Subcutaneous abdominal adipose tissue (tissue), 5 donors: ENCODE data around the gene PRKCI.
"Not testable (repeated sequence)": the region's sequence is repeated elsewhere in the genome, so short reads cannot be mapped to it uniquely, and the experiment has no call there.

Source experiments
- H3K27ac ChIP-seq: one replicate; pipeline ENCODE4 v1.7.0; 2013; ENCODE audit warnings: low read depth, mild to moderate bottlenecking, inconsistent platforms, low read length, moderate library complexity
- H3K27me3 ChIP-seq, 5 donors: one replicate each; pipeline ENCODE4 v1.7.0; 2013; ENCODE audit warnings: low read length in 5 of 5, inconsistent platforms in 1 of 5; ENCODE audit not compliant: control insufficient read depth in 5 of 5, insufficient read depth in 4 of 5
- H3K36me3 ChIP-seq, 5 donors: one replicate each; pipeline ENCODE4 v1.7.0; 2013; ENCODE audit warnings: low read length in 5 of 5; ENCODE audit not compliant: control insufficient read depth in 5 of 5, insufficient read depth in 5 of 5
- H3K4me1 ChIP-seq, 5 donors: one replicate each; pipeline ENCODE4 v1.7.0; 2013; ENCODE audit warnings: low read length in 5 of 5, mild to moderate bottlenecking in 3 of 5, moderate library complexity in 1 of 5; ENCODE audit not compliant: control insufficient read depth in 5 of 5, insufficient read depth in 5 of 5
- H3K4me3 ChIP-seq, 5 donors: one replicate each; pipeline ENCODE4 v1.7.0; 2013; ENCODE audit warnings: low read length in 5 of 5, low read depth in 1 of 5
- H3K9ac ChIP-seq, 5 donors: one replicate each; pipeline ENCODE4 v1.7.0; 2013; ENCODE audit warnings: low read length in 5 of 5, mild to moderate bottlenecking in 4 of 5, moderate library complexity in 3 of 5
- H3K9me3 ChIP-seq, 5 donors: one replicate each; pipeline ENCODE4 v1.7.0; 2013; ENCODE audit warnings: low read length in 5 of 5; ENCODE audit not compliant: control insufficient read depth in 5 of 5
- donor health status: healthy.
- donor health status: healthy.
- donor health status: healthy.
- donor health status: healthy.
- donor health status: healthy.

Gene PRKCI

DNA sequence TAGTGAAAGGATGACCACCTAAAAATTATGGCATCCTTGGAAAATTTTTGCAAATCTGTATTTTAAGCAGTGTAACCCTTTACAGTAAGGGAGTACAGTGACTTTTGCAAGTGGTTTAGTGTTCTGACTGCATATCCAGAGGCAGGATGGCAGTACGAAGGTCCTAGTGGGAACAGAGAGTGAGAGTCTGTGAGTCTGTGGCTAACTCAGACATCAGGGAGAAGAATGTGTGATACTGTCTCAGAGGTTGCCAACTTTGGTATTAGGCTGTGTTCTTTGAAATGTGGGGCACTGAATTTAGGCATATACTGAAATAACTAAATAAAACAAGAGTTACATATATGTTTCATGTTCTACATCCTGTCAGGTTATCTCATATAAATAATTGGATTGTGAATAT lies 25.7 kb downstream of the PRKCI start:
- H3K9ac ChIP-seq: no peak overlapping the region
- H3K4me3 ChIP-seq: no peak overlapping the region
- H3K27ac ChIP-seq: no peak overlapping the region
- no peaks in the 10 kb centered on the region for H3K9me3 ChIP-seq
- no peaks in the 10 kb centered on the region for H3K27me3 ChIP-seq
- H3K36me3 ChIP-seq: peaks cover 2 to 7% (median 4%) of the 10 kb centered on the region in 5 donors
- H3K4me1 ChIP-seq: no peaks in the 10 kb centered on the region

DNA sequence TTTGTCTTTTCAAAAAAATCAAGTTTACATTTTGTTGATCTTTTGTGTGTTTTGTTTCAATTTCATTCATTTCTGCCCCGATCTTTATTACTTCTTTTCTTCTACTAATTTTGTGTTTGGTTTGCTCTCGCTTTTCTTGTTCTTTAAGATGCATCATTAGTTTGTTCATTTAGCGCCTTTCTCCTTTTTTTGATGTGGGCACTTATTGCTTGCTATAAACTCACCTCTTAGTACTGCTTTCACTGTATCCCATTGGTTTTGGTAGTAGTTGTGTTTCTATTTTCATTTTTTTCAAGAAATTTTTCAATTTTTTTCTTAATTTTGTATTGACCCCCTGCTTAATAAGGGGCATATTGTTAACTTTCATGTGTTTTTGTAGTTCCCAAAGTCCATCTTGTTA lies 34.4 kb downstream of the PRKCI start:
- Histone ChIP-seq H3K36me3 (peaks cover 5 to 13% (median 6%) of the 10 kb centered on the region in 5 donors), H3K4me1 (no peaks in the 10 kb centered on the region), H3K4me3 (no peak overlapping the region), H3K27me3 (no peaks in the 10 kb centered on the region), H3K9me3 (no peaks in the 10 kb centered on the region), H3K9ac (no peak overlapping the region), H3K27ac (no peak overlapping the region)

DNA sequence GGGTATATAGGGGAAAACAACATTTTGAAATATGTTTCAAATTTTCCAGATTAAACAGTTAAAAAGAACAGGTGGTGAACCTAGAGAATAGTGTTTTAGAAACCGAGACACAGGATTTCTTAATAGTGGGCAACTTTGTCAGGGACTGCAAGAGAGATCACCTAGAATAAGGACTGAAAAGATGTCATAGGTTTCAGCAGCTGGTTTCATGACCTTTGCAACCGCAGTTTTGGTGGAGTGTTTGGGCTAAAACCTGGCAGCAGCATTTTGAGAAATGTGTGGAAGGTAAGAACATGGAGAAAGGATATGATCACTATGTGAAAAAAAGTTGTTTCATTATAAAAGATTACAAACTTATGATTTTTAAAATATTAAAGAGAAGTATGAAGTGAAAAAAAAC lies 34.9 kb downstream of the PRKCI start:
- H3K9ac ChIP-seq: no peak overlapping the region
- H3K27ac ChIP-seq: no peak overlapping the region
- H3K9me3 ChIP-seq: no peaks in the 10 kb centered on the region
- peaks cover 5 to 13% (median 6%) of the 10 kb centered on the region in 5 donors for H3K36me3 ChIP-seq
- H3K4me1 ChIP-seq: no peaks in the 10 kb centered on the region
- H3K4me3 ChIP-seq: no peak overlapping the region
- H3K27me3 ChIP-seq: no peaks in the 10 kb centered on the region

DNA sequence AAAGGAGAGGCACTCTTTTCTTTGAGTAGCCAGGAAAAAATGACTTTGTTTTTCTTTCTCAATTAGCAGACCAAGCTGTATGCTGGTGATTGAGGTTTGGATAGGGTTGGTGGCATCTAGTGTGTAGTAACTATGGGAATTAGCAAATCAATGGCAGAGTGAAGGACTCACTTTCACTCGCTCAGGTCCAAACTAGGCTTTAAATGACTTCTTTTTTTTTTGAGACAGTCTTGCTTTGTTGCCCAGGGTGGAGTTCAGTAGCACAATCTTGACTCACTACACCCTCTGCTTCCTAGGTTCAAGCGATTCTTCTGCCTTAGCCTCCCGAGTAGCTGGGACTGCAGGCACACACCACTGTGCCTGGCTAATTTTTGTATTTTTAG lies 35.9 kb downstream of the PRKCI start:
- no peak overlapping the region for H3K9ac ChIP-seq
- H3K4me3 ChIP-seq: no peak overlapping the region
- no peaks in the 10 kb centered on the region for H3K27me3 ChIP-seq
- H3K9me3 ChIP-seq: no peaks in the 10 kb centered on the region
- H3K27ac ChIP-seq: no peak overlapping the region
- H3K4me1 ChIP-seq: no peaks in the 10 kb centered on the region
- H3K36me3 ChIP-seq: peaks cover 5 to 13% (median 6%) of the 10 kb centered on the region in 5 donors

DNA sequence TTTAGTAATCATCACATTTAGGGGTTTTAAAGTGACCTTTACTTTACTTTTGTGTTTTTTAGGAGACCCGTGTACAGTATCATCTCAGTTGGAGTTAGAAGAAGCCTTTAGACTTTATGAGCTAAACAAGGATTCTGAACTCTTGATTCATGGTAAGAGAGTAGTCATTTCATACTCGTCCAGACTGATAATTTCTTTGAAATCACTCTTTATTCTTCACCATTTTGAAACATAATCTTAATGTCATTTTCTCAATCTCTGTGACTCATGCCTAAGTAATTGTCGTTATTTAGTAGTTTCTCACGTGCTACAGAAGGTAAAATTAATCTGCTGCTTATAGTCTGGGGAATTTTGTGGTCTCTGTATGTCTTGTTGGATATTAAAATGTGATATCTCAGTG lies 37.7 kb downstream of the PRKCI start:
- Histone ChIP-seq H3K4me3 (no peak overlapping the region), H3K27ac (no peak overlapping the region), H3K36me3 (peaks cover 5 to 26% (median 14%) of the 10 kb centered on the region in 5 donors), H3K27me3 (no peaks in the 10 kb centered on the region), H3K9ac (no peak overlapping the region), H3K4me1 (no peaks in the 10 kb centered on the region), H3K9me3 (no peaks in the 10 kb centered on the region)

DNA sequence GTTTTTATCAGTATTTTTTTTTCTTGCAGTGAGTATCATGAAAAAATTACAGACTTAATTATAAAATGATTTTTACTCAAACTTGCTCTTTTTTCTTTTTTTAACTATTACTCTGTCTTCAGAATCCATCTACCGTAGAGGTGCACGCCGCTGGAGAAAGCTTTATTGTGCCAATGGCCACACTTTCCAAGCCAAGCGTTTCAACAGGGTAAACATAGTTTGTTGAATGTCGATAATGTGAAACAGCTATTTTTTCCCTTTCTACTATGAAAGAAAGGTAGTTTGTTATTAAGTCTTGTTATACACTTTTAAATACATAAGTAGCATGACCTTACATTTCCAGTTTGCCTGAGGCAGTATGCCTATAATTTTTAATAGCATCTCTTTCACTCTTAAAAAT lies 45.6 kb downstream of the PRKCI start:
- H3K9me3 ChIP-seq: no peaks in the 10 kb centered on the region
- H3K4me3 ChIP-seq: no peak overlapping the region
- H3K27me3 ChIP-seq: no peaks in the 10 kb centered on the region
- H3K36me3 ChIP-seq: peaks cover 13 to 36% (median 19%) of the 10 kb centered on the region in 5 donors
- no peaks in the 10 kb centered on the region for H3K4me1 ChIP-seq
- H3K9ac ChIP-seq: no peak overlapping the region
- H3K27ac ChIP-seq: no peak overlapping the region

DNA sequence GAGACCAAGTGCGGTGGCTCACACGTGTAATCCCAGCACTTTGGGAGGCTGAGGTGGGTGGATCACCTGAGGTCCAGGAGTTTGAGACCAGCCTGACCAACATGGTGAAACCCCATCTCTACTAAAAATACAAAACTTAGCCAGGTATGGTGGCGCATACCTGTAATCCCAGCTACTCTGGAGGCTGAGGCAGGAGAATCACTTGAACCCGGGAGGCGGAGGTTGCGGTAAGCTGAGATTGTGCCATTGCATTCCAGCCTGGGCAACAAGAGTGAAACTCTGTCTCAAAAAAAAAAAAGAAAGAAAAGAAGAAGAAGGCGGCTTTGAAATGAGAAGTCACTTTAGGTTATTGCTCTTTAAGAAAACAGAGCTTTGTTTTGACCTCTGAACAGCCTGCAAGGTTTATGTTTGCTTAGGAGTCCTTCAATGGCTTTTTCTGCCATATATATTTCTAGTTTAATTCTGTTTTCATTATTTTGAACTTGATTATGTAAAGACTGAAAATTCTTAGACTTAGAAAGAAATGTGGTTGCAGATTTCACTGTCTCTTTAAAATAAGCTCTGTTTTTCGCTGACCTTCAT lies 47.5 kb downstream of the PRKCI start:
- not testable (repeated sequence) for H3K27me3 ChIP-seq, H3K27ac ChIP-seq, H3K4me3 ChIP-seq, H3K4me1 ChIP-seq, H3K9ac ChIP-seq, H3K9me3 ChIP-seq
- H3K36me3 ChIP-seq: peaks cover 17 to 33% (median 22%) of the 10 kb centered on the region in 5 donors

DNA sequence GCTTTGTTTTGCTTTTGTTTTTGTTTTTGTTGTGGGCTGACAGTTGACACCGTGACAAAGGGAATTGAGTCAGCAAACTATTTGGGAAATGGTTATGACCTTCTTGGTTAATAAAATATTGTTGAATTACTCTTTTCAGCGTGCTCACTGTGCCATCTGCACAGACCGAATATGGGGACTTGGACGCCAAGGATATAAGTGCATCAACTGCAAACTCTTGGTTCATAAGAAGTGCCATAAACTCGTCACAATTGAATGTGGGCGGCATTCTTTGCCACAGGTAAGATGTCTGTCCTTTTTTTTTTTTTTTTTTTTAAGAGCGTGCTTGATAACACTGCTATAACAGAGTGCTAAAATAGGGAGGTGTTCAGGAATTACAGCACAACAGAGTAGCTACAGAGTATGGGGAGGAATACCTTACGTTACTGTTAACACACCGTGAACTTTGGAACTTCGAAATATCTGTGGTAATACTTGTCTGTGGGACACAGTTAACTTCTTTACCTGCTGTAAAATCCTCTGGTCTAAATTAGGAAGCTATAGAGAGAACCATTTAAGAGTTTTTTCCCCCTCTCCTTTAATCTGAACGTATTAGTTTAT lies 48.2 kb downstream of the PRKCI start:
- Histone ChIP-seq H3K27me3 (no peaks in the 10 kb centered on the region), H3K4me1 (no peaks in the 10 kb centered on the region), H3K27ac (no peak overlapping the region), H3K36me3 (peaks cover 16 to 30% (median 22%) of the 10 kb centered on the region in 5 donors), H3K4me3 (no peak overlapping the region), H3K9me3 (no peaks in the 10 kb centered on the region), H3K9ac (no peak overlapping the region)

DNA sequence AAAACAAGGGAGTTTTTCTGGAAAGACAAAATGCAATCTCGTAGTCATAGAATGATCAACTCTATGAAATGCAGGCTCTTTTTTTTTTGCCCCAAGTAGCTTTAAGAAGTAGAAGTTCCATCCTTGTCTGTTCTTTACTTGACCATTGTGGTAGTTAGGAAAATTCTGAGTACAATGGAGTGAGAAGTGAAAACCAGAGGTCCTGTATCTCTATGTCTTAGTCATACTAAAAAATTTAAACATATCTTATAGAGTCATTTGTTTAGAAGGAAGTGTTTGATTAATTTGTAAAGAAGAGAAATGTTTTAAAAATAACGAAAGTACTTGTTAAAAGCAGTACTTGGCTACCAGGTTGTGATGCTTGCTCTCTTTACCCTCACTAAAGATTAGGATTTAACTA lies 52.4 kb downstream of the PRKCI start:
- Histone ChIP-seq H3K36me3 (peaks cover 12 to 31% (median 23%) of the 10 kb centered on the region in 5 donors), H3K27me3 (no peaks in the 10 kb centered on the region), H3K27ac (no peak overlapping the region), H3K9me3 (no peaks in the 10 kb centered on the region), H3K9ac (no peak overlapping the region), H3K4me3 (no peak overlapping the region), H3K4me1 (no peaks in the 10 kb centered on the region)

DNA sequence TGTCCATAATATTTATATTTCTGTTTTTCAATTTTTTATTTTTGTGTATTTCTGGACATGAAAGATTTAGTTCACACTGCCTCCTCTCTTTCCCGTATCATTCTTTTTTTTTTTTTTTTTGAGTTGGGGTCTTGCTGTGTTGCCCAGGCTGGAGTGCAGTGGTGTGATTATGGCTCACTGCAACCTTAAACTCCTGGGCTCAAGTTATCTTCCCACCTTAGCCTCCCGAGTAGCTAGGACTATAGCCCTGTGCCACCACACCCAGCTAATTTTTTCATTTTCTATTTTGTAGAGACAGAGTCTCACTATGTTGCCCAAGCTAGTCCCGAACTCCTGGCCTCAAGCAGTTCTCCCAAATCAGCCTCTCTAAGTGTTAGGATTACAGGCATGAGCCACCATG lies 53.6 kb downstream of the PRKCI start:
- Histone ChIP-seq H3K27me3 (no peaks in the 10 kb centered on the region), H3K9ac (no peak overlapping the region)

More for the DNA sequence above, 53.6 kb downstream of the PRKCI start:
- H3K4me3 ChIP-seq: no peak overlapping the region
- H3K36me3 ChIP-seq: peaks cover 7 to 30% (median 22%) of the 10 kb centered on the region in 5 donors
- no peaks in the 10 kb centered on the region for H3K9me3 ChIP-seq
- no peak overlapping the region for H3K27ac ChIP-seq
- H3K4me1 ChIP-seq: no peaks in the 10 kb centered on the region
